HepG2 (cell line): ENCODE measurements around the gene SEBOX. TPM values are rescaled to one million over a fixed set of nuclear protein-coding genes. Genes with fewer than 3 reads are reported as not detected.

Source experiments
- AHR ChIP-seq: IDR thresholded peaks from 2 replicates; pipeline ENCODE4 v1.6.1; 2018; ENCODE audit warnings: missing genetic modification reagents, missing compliant biosample characterization
- ARHGAP35 ChIP-seq: sonication (generic); formaldehyde crosslinking; IDR thresholded peaks from 2 replicates; pipeline ENCODE4 v1.9.0; 2022; ENCODE audit warnings: mild to moderate bottlenecking, inconsistent platforms, moderate library complexity, missing genetic modification reagents, borderline replicate concordance
- BORCS8-MEF2B ChIP-seq: sonication (generic); formaldehyde crosslinking; IDR thresholded peaks from 2 replicates; pipeline ENCODE4 v1.8.0; 2022; ENCODE audit warnings: mild to moderate bottlenecking, missing genetic modification reagents
- ELF3 ChIP-seq: IDR thresholded peaks from 2 replicates; pipeline ENCODE4 v1.6.1; 2016; ENCODE audit warnings: missing genetic modification reagents, missing compliant biosample characterization
- FOXC1 ChIP-seq: sonication (generic); formaldehyde crosslinking; IDR thresholded peaks from 2 replicates; pipeline ENCODE4 v1.8.0; 2022; ENCODE audit warnings: mild to moderate bottlenecking, missing genetic modification reagents, borderline replicate concordance
- JARID2 ChIP-seq: sonication (generic); formaldehyde crosslinking; IDR thresholded peaks from 2 replicates; pipeline ENCODE4 v1.8.1; 2023; ENCODE audit warnings: missing genetic modification reagents, inconsistent platforms; ENCODE audit not compliant: insufficient replicate concordance
- KDM2A ChIP-seq: sonication (generic); formaldehyde crosslinking; IDR thresholded peaks from 2 replicates; pipeline ENCODE4 v1.4.0; 2020; ENCODE audit warnings: low read depth, missing genetic modification reagents, borderline replicate concordance
- KLF12 ChIP-seq: sonication (generic); formaldehyde crosslinking; IDR thresholded peaks from 2 replicates; pipeline ENCODE4 v1.4.0; 2020; ENCODE audit warnings: missing genetic modification reagents, borderline replicate concordance
- PTBP1 ChIP-seq: fragments of 200-400 bp; formaldehyde crosslinking; IDR thresholded peaks from 2 replicates; pipeline ENCODE4 v1.6.1; 2018; ENCODE audit warnings: low read length, low read depth; ENCODE audit not compliant: poor library complexity, severe bottlenecking
- RAD51 ChIP-seq: fragments of 450-650 bp; IDR thresholded peaks from 2 replicates; pipeline ENCODE4 v1.6.1; 2016; ENCODE audit warnings: borderline replicate concordance
- RARA ChIP-seq: IDR thresholded peaks from 2 replicates; pipeline ENCODE4 v1.6.1; 2016; ENCODE audit warnings: missing genetic modification reagents, missing compliant biosample characterization
- SCMH1 ChIP-seq: sonication (generic); formaldehyde crosslinking; IDR thresholded peaks from 2 replicates; pipeline ENCODE4 v1.9.0; 2021; ENCODE audit warnings: missing genetic modification reagents, mild to moderate bottlenecking, borderline replicate concordance
- TEF ChIP-seq: sonication (generic); formaldehyde crosslinking; IDR thresholded peaks from 2 replicates; pipeline ENCODE4 v1.5.0; 2020; ENCODE audit warnings: missing genetic modification reagents
- ZNF180 ChIP-seq: sonication (generic); formaldehyde crosslinking; IDR thresholded peaks from 2 replicates; pipeline ENCODE4 v1.4.0; 2020; ENCODE audit warnings: low read depth, missing genetic modification reagents, borderline replicate concordance
- ZNF460 ChIP-seq: sonication (generic); formaldehyde crosslinking; IDR thresholded peaks from 2 replicates; pipeline ENCODE4 v1.5.1; 2020; ENCODE audit warnings: missing genetic modification reagents, mild to moderate bottlenecking, borderline replicate concordance
- ZNF670 ChIP-seq: sonication (generic); formaldehyde crosslinking; IDR thresholded peaks from 2 replicates; pipeline ENCODE4 v1.8.0; 2022; ENCODE audit warnings: mild to moderate bottlenecking, missing genetic modification reagents, borderline replicate concordance
- polyA plus RNA-seq, 8 experiments: library from polyadenylated mRNA; depleted of rRNA in 3 of 8; stranded (reverse) in 7 of 8; unstranded in 1 of 8; fragments of >200 nt; fragmentation: Illumina TruSeq in 4 of 8; extraction: Trizol in 4 of 8; gene quantifications; 2 replicates each; pipeline versions ENCODE4 v1.2.1 to v1.2.3, GENCODE V29; 2011 to 2016; ENCODE audit warnings: low read depth in 4 of 8, missing spikeins in 1 of 8, mixed read lengths in 1 of 8; ENCODE audit not compliant: insufficient read depth in 1 of 8
- total RNA-seq, 5 experiments: library from RNA; depleted of rRNA; stranded (reverse); fragments of >200 nt; fragmentation: Illumina TruSeq; extraction: Trizol; gene quantifications; 2 replicates each; pipeline ENCODE4 v1.2.3, GENCODE V29; 2016; ENCODE audit warnings: low read depth in 1 of 5
- TF ChIP-seq, protein P1 (sequence below): sonication (generic); formaldehyde crosslinking; IDR thresholded peaks from 2 replicates; pipeline ENCODE4 v1.4.0; 2020; ENCODE audit warnings: mild to moderate bottlenecking, missing genetic modification reagents
- TF ChIP-seq, protein P2 (sequence below), 2 experiments: sonication (generic) in 1 of 2; formaldehyde crosslinking in 1 of 2; IDR thresholded peaks; 2 replicates each; pipeline versions ENCODE4 v1.5.1 to v1.6.1; 2011 to 2020; ENCODE audit warnings: borderline replicate concordance in 1 of 2, low read depth in 1 of 2, low read length in 1 of 2, mild to moderate bottlenecking in 1 of 2, missing genetic modification reagents in 1 of 2, moderate library complexity in 1 of 2

Gene SEBOX
- total and polyA plus RNA-seq, 2 of the 13 experiments (the other 11 are each of a cell fraction or from before 2014, with no cell fraction given): not detected

GRCh38 chr17:28371245-28372202, 6.5 kb upstream of the SEBOX start, which contains the start of gene SARM1 (continued):
- TF ChIP-seq BORCS8-MEF2B (CRISPR knock-in tag) (no peak), SCMH1 (CRISPR knock-in tag) (no peak), ARHGAP35 (no peak), KLF12 (CRISPR knock-in tag) (peak; percentile 65; the same call in 1 of the 2 replicates), JARID2 (CRISPR knock-in tag) (no peak), ZNF180 (CRISPR knock-in tag) (no peak), ELF3 (0 out of 2 replicates have a peak, but pooled peaks have one; percentile 14), AHR (CRISPR knock-in tag) (no peak), TEF (CRISPR knock-in tag) (no peak), ZNF670 (no peak), FOXC1 (CRISPR knock-in tag) (no peak), PTBP1 (no peak), KDM2A (peak; percentile 72; the same call in 1 of the 2 replicates), RARA (CRISPR knock-in tag) (no peak), ZNF460 (CRISPR knock-in tag) (no peak), RAD51 (peak; percentile 69; the same call in 1 of the 2 replicates)
- TF ChIP-seq, protein P1, sequence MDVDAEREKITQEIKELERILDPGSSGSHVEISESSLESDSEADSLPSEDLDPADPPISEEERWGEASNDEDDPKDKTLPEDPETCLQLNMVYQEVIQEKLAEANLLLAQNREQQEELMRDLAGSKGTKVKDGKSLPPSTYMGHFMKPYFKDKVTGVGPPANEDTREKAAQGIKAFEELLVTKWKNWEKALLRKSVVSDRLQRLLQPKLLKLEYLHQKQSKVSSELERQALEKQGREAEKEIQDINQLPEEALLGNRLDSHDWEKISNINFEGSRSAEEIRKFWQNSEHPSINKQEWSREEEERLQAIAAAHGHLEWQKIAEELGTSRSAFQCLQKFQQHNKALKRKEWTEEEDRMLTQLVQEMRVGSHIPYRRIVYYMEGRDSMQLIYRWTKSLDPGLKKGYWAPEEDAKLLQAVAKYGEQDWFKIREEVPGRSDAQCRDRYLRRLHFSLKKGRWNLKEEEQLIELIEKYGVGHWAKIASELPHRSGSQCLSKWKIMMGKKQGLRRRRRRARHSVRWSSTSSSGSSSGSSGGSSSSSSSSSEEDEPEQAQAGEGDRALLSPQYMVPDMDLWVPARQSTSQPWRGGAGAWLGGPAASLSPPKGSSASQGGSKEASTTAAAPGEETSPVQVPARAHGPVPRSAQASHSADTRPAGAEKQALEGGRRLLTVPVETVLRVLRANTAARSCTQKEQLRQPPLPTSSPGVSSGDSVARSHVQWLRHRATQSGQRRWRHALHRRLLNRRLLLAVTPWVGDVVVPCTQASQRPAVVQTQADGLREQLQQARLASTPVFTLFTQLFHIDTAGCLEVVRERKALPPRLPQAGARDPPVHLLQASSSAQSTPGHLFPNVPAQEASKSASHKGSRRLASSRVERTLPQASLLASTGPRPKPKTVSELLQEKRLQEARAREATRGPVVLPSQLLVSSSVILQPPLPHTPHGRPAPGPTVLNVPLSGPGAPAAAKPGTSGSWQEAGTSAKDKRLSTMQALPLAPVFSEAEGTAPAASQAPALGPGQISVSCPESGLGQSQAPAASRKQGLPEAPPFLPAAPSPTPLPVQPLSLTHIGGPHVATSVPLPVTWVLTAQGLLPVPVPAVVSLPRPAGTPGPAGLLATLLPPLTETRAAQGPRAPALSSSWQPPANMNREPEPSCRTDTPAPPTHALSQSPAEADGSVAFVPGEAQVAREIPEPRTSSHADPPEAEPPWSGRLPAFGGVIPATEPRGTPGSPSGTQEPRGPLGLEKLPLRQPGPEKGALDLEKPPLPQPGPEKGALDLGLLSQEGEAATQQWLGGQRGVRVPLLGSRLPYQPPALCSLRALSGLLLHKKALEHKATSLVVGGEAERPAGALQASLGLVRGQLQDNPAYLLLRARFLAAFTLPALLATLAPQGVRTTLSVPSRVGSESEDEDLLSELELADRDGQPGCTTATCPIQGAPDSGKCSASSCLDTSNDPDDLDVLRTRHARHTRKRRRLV (CRISPR knock-in tag): no peak
- TF ChIP-seq, protein P2, sequence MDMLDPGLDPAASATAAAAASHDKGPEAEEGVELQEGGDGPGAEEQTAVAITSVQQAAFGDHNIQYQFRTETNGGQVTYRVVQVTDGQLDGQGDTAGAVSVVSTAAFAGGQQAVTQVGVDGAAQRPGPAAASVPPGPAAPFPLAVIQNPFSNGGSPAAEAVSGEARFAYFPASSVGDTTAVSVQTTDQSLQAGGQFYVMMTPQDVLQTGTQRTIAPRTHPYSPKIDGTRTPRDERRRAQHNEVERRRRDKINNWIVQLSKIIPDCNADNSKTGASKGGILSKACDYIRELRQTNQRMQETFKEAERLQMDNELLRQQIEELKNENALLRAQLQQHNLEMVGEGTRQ (IDR thresholded peaks at IDR 0.05; ENCODE audit: low read depth, low read length): peak; percentile 77
- TF ChIP-seq, protein P2 (CRISPR knock-in tag; IDR thresholded peaks at IDR 0.05; ENCODE audit: borderline replicate concordance): peak; percentile 92; the same call in 1 of the 2 replicates
